Measurements from ENCODE around the gene PHC1. TPM values are rescaled to one million over a fixed set of nuclear protein-coding genes. Genes with fewer than 3 reads are reported as not detected.
A peak's percentile ranks its signal among the peaks of the same experiment; 100 is the strongest.

PHC1 gene
- total RNA-seq, 2 donors from 2014 or later: 27.0 to 34.5 TPM

DNA sequence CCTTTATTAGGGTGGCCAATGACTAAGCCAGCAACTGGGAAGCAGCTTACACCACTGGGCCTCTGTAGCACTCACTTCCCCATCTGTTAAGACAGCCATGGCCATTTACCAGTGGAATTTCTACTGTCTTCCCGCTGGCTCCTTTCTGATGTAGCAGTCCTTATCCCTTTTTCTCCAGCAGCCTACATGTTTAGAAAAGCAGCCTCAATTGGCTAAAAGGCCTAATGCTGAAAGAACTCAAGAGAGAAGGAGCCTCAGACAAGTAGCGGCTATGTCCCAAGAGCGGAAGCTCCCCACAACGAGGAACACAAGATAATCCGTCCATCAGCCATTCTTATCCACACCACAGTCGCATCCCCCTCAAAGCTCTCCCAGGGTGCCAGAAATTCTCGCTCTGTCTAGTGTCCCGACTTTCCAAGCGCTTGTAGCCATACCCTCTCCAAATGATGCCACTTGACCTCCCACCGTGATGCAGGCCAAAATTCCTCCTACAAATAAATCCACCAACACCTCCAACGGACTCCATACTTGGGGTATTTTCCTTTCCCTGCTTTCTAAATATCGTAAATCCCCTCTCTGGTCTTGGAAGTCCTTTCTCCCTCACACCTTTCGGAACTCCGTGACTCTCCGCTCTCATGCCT is 34.5 kb downstream of the PHC1 start:
- Histone ChIP-seq H3K9me3 (no peaks in the 10 kb centered on the region), H3K4me3 (peak overlapping the region; percentile 82 to 83), H3K36me3 (replicated peaks in 1 of 2; ENCODE audit: insufficient read depth in 1 of 2, low read depth in 2 of 2) (peaks cover 0 to 5% of the 10 kb centered on the region in 2 donors), H3K27ac (peak overlapping the region; percentile 76 to 98 (median 95)), H3K27me3 (no peaks in the 10 kb centered on the region), H3K4me1 (peaks cover 25% of the 10 kb centered on the region)
- WGBS, 2 donors: 2 to 4% methylated on average over 14 to 15 of the region's 15 CpGs
- intact Hi-C loops (cut with DNase I): no loop called here
- DNase-seq (peak in 1 of 4 donors; percentile 3), ATAC-seq (no peak)
- TF ChIP-seq, protein P1, sequence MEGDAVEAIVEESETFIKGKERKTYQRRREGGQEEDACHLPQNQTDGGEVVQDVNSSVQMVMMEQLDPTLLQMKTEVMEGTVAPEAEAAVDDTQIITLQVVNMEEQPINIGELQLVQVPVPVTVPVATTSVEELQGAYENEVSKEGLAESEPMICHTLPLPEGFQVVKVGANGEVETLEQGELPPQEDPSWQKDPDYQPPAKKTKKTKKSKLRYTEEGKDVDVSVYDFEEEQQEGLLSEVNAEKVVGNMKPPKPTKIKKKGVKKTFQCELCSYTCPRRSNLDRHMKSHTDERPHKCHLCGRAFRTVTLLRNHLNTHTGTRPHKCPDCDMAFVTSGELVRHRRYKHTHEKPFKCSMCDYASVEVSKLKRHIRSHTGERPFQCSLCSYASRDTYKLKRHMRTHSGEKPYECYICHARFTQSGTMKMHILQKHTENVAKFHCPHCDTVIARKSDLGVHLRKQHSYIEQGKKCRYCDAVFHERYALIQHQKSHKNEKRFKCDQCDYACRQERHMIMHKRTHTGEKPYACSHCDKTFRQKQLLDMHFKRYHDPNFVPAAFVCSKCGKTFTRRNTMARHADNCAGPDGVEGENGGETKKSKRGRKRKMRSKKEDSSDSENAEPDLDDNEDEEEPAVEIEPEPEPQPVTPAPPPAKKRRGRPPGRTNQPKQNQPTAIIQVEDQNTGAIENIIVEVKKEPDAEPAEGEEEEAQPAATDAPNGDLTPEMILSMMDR (IDR thresholded peaks at IDR 0.05): no peak
- TF ChIP-seq POLR2A (IDR thresholded peaks at IDR 0.05): no peak

- Histone ChIP-seq H3K4me3 (peak within 1 kb of the TSS; percentile 82 to 83), H3K27ac (peak within 1 kb of the TSS; percentile 76 to 98 (median 95)), H3K4me1 (peaks cover 25% of the 10 kb centered on the region), H3K9me3 (no peaks in the 10 kb centered on the region), H3K36me3 (replicated peaks in 1 of 2; ENCODE audit: insufficient read depth in 1 of 2, low read depth in 2 of 2) (no peaks in the 10 kb centered on the region), H3K27me3 (no peaks in the 10 kb centered on the region)
- peak; percentile 89 to 95 (median 91) for DNase-seq
- ATAC-seq: peak; percentile 96
- intact Hi-C loops (cut with DNase I): loop anchor here (10.0 kb wide), 1 partner anchor 85 kb away; no protein-coding TSS in a partner anchor
- 0% methylated on average over 44 to 66 of the region's 66 CpGs for WGBS, 2 donors
- peak; percentile 34 to 88 (median 86) for TF ChIP-seq POLR2A (IDR thresholded peaks at IDR 0.05)
- TF ChIP-seq, protein P1 (IDR thresholded peaks at IDR 0.05): peak; percentile 21 to 63 (median 52)
These were observed 35.3 kb downstream of the PHC1 start, which contains the start of gene M6PR for GRCh38 chr12:8949342-8950220. M6PR (minus strand) TSS chr12:8949645; CDS start chr12:8946404, 3,241 bp downstream.

- H3K27me3 ChIP-seq: no peaks in the 10 kb centered on the region
- H3K4me3 ChIP-seq: peak overlapping the region; percentile 82 to 83
- intact Hi-C loops (cut with DNase I): loop anchor here (10.0 kb wide), 1 partner anchor 85 kb away; no protein-coding TSS in a partner anchor
- 0% methylated on average over 7 of the region's 7 CpGs for WGBS, 2 donors
- TF ChIP-seq POLR2A (IDR thresholded peaks at IDR 0.05): no peak
- TF ChIP-seq, protein P1 (IDR thresholded peaks at IDR 0.05): no peak
- peak overlapping the region; percentile 76 to 98 (median 95) for H3K27ac ChIP-seq
- ATAC-seq (no peak), DNase-seq (no peak)
- no peaks in the 10 kb centered on the region for H3K36me3 ChIP-seq (replicated peaks in 1 of 2; ENCODE audit: insufficient read depth in 1 of 2, low read depth in 2 of 2)
- H3K9me3 ChIP-seq: no peaks in the 10 kb centered on the region
- peaks cover 25% of the 10 kb centered on the region for H3K4me1 ChIP-seq
These were observed 35.9 kb downstream of the PHC1 start for GRCh38 chr12:8950221-8950527.

DNA sequence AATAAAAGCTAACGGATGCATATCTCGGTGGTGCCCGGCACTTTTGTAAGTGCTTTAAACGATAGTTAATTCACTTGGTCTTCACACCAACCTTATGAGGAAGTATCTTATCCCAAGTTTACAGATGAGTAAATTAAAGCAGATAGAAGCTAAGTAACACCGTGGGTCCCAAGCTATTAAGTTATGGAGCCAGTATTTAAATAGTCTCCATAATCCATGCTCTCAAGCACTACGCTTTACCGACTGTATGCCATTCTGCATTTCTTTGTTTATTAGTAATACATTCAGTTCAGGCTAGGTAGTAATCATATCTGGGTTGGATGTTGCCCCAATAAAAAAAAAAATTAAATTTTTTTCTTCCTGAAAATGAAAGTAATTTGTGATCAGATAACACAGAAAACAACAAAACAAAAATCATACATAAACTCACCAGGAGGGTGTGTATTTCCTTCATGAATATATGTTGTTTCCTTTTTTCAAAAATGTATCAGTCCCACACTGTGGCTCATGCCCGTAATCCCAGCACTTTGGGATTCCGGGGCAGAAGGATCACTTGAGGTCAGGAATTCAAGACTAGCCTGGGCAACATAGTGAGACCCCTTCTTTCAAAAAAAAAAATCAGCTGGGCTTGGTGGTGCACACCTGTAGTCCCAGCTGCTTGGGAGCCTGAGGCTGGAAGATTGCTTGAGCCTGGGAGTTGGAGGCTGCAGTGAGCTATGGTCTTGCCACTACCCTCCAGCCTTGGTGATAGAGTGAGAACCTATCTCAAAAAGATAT is 36.6 kb downstream of the PHC1 start:
- DNase-seq (no peak), ATAC-seq (no peak)
- Histone ChIP-seq H3K27me3 (no peaks in the 10 kb centered on the region), H3K27ac (peak overlapping the region in 3 of 4 donors; percentile 95 to 98 (median 95)), H3K9me3 (no peaks in the 10 kb centered on the region), H3K36me3 (replicated peaks in 1 of 2; ENCODE audit: insufficient read depth in 1 of 2, low read depth in 2 of 2) (no peaks in the 10 kb centered on the region), H3K4me3 (peak overlapping the region in 1 of 2 donors; percentile 83), H3K4me1 (peaks cover 25% of the 10 kb centered on the region)
- 16 to 17% methylated on average over 9 of the region's 9 CpGs for whole genome bisulfite sequencing, 2 donors
- TF ChIP-seq, protein P1 (IDR thresholded peaks at IDR 0.05): peak in 1 of 7 experiments; percentile 6
- no peak for TF ChIP-seq POLR2A (IDR thresholded peaks at IDR 0.05)
- intact Hi-C loops (cut with DNase I): loop anchor here (10.0 kb wide), 1 partner anchor 84 kb away; no protein-coding TSS in a partner anchor

Data from body of pancreas (tissue), 4 donors.